Forelimb muscle (tissue), 1 donor: ENCODE data around the gene CYP2R1. TPM values are rescaled to one million over a fixed set of nuclear protein-coding genes. Genes with fewer than 3 reads are reported as not detected.

Experiments
- polyA plus RNA-seq: library from polyadenylated mRNA; unstranded; fragments of 120-200 nt; gene quantifications from one replicate; pipeline ENCODE4 v1.2.1, GENCODE V29; 2013; ENCODE audit not compliant: insufficient read length

CYP2R1 gene
- polyA plus RNA-seq, 1 donor: 16.0 TPM

Other genes with a start within 250 kb of the CYP2R1 start
- 0.96 TPM for gene PDE3B, start 248.4 kb downstream of the CYP2R1 start, polyA plus RNA-seq
- not detected for gene CALCA, start 80.1 kb upstream of the CYP2R1 start, polyA plus RNA-seq
- gene CALCB, start 181.4 kb upstream of the CYP2R1 start, polyA plus RNA-seq: 0.68 TPM
- 1.3 TPM for gene INSC, start 222.7 kb upstream of the CYP2R1 start, polyA plus RNA-seq